SK-MEL-5 (cell line): ENCODE measurements around the gene PNPLA6. TPM values are rescaled to one million over a fixed set of nuclear protein-coding genes. Genes with fewer than 3 reads are reported as not detected.
"Not testable (repeated sequence)": the region's sequence is repeated elsewhere in the genome, so short reads cannot be mapped to it uniquely, and the experiment has no call there.

Source experiments
- DNase-seq: peaks from one replicate; pipeline ENCODE4 v3.0.0-alpha.2; 2016; ENCODE audit warnings: low read depth, low spot score
- in situ Hi-C: cut with HindIII; loops from 2 replicates; pipeline ENCODE4 v1.10.0; 2016; ENCODE audit warnings: low sequenced_read_pairs, high pct_unique_total_duplicates, low pct_unique_long_range_greater_than_20kb
- total RNA-seq: library from RNA; depleted of rRNA; stranded (reverse); fragments of >200 nt; shearing (Covaris generic); gene quantifications from 2 replicates; pipeline ENCODE4 v1.2.3, GENCODE V29; 2014

Gene PNPLA6
- total RNA-seq, 1 experiment from 2014 or later: 40.0 TPM

DNA sequence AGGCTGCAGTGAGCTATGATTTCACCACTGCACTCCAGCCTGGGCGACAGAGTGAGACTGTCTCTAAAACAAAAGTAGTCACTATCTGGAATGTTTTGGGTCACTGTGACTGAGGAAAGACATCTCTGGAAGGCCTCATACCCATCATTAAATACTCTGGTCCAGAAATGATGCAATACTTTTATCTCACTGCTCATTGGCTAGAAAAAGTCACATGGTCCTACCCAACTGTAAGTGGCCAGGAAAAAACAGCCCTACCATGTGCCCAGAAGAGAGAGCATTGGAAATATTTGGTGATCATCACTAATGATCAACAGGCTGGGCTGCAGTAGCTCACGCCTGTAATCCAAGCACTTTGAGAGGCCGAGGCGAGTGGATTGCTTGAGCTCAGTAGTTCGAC is 29.8 kb downstream of the PNPLA6 start:
- no peak for DNase-seq
- in situ Hi-C loops: no loop called here

- in situ Hi-C loops: no loop called here
- DNase-seq: no peak
These were observed 35.2 kb downstream of the PNPLA6 start for GRCh38 chr19:7570761-7571160.

DNA sequence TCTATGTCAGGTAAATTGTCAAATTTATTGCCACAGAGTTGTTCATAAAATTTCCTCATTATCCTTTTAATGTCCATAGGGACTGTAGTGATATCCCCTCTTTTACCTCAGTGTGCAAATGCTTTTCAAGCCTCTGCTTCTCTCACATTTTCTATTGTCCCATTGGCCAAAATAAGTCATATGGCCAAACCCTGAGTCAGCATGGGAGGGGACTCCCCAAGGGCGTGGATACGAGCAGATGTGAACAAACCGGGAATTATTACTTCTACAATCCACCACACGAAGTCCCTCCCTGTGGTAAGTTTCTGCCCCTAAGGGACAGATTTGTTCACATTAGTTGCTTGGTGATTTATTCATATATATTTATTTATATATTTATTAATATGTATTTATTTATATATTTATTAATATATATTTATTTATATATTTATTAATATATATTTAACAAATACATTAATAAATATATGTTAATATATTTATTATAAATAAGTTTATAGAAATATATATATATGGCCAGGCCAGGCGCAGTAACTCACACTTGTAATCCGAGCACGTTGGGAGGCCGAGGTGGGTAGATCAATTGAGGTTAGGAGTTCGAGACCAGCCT is 40.0 kb downstream of the PNPLA6 start:
- in situ Hi-C loops: no loop called here
- DNase-seq: peak; percentile 57

- DNase-seq, in situ Hi-C loops: not testable (repeated sequence)
These were observed 41.9 kb downstream of the PNPLA6 start for GRCh38 chr19:7577422-7577821.

- in situ Hi-C loops: no loop called here
- DNase-seq: no peak
These were observed 42.6 kb downstream of the PNPLA6 start for GRCh38 chr19:7578127-7578526.

- DNase-seq: no peak
- in situ Hi-C loops: no loop called here
These were observed 43.7 kb downstream of the PNPLA6 start for GRCh38 chr19:7579182-7579581.

- in situ Hi-C loops: no loop called here
- DNase-seq: no peak
These were observed 46.9 kb downstream of the PNPLA6 start for GRCh38 chr19:7582446-7582845.

DNA sequence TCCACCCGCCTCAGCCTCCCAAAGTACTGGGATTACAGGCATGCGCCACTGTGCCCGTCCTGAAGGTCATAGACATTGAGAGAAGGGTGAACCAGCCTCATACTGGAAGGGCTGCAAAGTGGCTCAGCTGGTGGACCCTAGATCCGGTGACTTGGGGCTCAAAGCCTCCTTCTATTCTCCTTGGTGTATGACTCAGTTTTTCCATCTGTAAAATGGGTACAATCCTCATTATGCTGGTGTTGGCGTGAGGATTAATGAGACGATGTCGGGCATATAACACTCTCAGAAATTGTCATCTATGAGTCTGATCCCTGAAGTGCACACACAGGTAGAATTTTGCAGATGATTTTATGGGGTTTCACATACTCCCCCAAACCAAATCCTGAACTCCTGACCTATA is 54.3 kb downstream of the PNPLA6 start:
- in situ Hi-C loops: no loop called here
- no peak for DNase-seq

DNA sequence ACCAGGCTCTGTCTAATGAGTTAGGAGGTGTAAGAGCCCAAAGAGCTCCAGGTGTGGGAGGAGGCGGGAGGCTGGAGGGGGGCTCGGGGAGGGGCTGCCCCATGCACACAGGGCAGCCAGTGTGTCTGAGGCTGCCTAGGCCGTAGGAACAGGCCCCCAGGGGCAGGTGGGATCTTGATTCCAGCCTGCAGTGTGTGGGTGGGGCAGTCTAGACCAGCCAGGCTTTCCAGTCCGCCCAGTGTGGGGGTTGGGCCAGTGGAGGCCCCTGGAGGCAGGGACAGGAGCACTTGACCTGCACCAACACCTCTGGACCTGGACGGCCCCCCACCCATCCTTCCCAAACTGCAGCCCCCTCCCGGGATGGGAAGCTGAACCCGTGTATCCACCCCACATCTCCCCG is 54.7 kb downstream of the PNPLA6 start:
- in situ Hi-C loops: no loop called here
- no peak for DNase-seq

DNA sequence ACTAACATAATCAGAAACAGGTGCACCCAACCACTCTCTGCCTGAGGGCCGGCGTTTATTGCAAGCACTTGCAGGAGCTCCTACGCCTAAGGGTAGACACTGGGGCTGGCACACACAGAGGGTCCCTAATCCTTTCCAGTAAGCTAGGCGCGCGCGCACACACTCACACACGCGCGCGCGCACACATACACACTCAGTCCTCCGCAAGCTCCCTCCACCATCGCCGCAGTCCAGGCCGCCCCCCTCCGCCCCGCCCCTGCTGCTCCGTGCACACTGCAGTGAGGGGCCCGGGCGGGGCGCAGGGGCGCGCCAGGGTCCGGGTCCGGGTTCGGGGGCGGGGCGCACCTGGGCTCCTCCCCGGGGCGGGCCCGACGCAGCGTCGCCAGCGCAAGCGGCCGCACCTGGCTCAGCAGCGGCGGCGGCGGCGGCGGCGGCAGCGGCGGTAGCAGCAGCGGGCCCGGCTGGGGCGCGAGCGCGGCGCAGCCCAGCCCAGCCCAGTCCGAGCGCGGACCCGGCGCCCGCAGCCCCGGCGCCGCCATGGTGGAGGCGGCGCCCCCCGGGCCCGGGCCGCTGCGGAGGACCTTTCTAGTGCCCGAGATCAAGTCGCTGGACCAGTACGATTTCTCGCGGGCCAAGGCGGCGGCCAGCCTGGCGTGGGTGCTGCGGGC is 60.1 kb downstream of the PNPLA6 start, which contains the start of gene CAMSAP3:
TSS of gene CAMSAP3 (plus strand) at position 398 of the 668 bp plus-strand sequence. CDS start at position 538, 140 bp downstream.
- in situ Hi-C loops: no loop called here
- no peak for DNase-seq

GRCh38 chr19:7596211-7596937 is 60.9 kb downstream of the PNPLA6 start:
- no peak for DNase-seq
- in situ Hi-C loops: no loop called here

GRCh38 chr19:7597689-7598088 is 62.2 kb downstream of the PNPLA6 start:
- no peak for DNase-seq
- in situ Hi-C loops: no loop called here

DNA sequence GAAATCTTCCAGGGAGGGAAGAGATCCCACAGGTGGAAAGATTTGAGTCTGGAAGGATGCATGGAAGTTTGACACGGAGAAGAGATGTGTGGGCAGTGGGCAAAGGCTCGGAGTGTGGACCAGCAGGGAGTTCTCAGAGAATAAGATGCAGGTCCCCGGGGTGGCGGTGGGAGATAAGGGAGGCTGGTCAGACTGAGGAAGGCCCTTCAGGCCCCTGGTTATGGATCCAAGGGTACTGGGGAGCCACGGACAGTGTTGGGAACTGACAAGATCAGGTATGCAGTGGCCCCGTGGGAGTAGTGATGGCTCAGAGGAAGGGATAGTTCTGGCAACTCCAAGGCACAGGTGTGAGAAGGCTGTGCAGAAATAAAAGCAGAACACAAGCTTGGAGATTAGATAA is 62.7 kb downstream of the PNPLA6 start:
- in situ Hi-C loops: no loop called here
- DNase-seq: no peak

DNA sequence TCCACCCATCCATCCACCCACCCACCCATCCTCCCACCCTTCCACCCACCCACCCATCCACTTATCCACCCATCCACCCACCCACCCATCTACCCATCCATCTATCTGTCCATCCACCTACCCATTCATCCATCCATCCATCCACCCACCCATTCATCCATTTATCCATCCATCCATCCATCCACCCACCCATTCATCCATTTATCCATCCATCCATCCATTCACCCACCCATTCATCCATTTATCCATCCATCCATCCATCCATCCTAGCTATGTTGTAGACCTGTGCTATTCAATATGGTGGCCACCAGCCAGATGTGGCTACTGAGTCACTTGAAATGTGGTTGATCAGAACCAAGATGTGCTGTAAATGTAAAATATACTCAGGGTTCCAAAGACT is 65.2 kb downstream of the PNPLA6 start:
- DNase-seq: no peak
- in situ Hi-C loops: no loop called here

DNA sequence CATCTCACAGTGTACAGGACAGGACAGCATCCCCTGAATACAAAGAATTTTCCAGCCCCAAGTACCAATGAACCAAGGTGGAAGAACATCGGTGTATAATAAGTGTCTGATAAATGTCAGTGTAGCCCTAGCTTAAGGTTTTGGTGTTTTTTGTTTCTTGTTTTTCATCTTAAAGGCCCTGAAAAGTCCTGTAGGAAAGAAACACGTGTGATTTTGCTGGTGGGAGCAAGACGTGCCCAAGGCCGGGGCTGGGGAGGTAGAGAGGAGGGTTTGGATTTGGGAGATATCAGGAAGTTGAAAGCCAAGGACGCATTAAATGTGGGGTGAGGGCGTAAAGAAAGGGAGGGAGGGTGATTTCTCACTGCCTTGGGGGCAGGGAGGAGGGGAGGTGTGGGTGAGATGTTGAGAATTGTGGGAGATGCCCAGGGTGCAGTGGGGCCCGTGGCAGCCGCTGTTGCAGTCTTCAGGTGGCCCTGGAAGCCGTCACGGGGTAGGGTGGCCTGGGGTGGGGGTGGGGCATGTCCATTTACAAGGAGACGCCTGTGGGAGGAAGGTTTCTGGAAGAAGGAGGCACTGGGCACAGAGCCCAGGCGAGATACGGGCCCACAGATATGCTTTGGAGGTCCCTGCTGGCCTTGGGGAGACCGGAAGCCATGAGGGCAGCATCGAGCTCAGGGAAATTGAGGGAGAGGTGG is 66.9 kb downstream of the PNPLA6 start:
- in situ Hi-C loops: no loop called here
- no peak for DNase-seq

- no peak for DNase-seq
These were observed 67.5 kb downstream of the PNPLA6 start for GRCh38 chr19:7602935-7603497.

DNA sequence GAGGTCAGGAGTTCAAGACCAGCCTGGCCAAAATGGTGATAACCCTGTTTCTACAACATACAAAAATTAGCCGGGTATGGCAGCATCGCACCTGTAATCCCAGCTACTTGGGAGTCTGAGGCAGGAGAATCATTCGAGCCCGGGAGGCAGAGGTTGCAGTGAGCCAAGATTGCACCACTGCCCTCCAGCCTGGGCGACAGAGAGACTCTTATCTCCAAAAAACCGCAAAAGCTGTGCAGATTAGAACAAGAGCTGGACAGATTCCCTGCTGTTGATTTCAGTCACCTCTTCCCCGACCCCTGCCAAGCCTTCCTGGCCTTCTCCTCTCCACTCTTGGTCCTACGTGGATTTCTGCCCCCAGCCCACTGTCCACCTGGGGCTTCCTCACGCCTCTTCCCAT is 68.4 kb downstream of the PNPLA6 start:
- DNase-seq: no peak
- in situ Hi-C loops: no loop called here

More at GRCh38 chr19:7602935-7603497, 67.5 kb downstream of the PNPLA6 start:
- in situ Hi-C loops: no loop called here
